GM18907 (cell line): Measurements from ENCODE around the gene TOGARAM1.
A peak's percentile ranks its signal among the peaks of the same experiment; 100 is the strongest.
"Not testable (repeated sequence)": the region's sequence is repeated elsewhere in the genome, so short reads cannot be mapped to it uniquely, and the experiment has no call there.

Experiments
- ATAC-seq: cut with Tn5 transposase; IDR thresholded peaks from one replicate; pipeline ENCODE4 v1.9.1; 2021; ENCODE audit warnings: mild to moderate bottlenecking, moderate library complexity; ENCODE audit not compliant: unreplicated experiment

TOGARAM1 gene

DNA sequence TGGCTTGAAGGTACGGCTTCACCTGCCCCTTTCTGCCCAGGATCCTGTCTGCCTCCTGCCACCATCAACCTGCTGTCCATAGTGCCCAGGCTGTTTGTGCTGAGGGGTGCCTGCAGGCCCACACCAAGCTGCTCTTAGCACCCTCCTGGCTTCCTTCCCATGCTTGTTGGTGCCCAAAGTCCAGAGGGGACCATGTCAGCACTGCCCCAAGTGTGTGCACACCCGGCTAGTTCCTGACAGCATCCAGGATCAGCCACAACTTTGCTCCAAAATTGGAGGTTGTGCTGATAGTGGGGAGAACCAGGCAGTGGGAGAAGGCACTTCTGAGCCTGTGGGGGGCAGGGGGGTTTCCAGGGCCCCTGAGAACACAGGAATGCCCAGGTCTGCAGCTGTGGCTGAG, 77.4 kb downstream of the TOGARAM1 start:
- no peak for ATAC-seq

DNA sequence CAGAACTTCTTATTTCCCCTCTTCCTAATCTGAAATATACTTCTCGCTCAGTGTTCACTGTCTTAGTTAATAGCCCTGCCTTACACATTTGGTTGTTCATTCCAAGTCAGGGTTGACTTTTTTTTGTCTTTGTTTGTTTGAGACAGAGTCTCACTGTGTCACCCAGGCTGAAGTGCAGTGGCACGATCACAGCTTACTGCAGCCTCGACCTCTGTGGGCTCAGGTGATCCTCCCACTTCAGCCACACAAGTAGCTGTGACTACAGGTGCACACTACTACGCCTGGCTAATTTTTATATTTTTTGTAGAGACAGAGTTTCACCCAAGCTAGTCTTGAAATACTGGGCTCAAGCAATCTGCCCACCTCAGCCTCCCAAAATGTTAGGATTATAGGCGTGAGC, 79.7 kb downstream of the TOGARAM1 start:
- no peak for ATAC-seq

DNA sequence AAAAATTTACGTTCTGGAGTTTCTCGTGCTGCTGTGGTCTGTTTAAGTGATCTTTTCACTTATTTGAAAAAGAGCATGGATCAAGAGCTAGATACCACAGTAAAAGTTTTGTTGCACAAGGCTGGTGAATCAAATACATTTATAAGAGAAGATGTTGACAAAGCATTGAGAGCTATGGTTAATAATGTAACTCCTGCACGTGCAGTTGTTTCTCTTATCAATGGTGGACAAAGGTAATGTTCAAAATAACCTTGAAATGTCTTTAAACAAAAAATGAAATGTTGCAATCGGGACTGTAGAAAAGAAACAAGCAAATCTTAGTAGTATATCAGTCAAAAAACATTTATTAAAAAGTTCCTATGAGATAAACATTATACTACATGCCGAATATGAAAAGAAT, 82.6 kb downstream of the TOGARAM1 start:
- ATAC-seq, result no peak

DNA sequence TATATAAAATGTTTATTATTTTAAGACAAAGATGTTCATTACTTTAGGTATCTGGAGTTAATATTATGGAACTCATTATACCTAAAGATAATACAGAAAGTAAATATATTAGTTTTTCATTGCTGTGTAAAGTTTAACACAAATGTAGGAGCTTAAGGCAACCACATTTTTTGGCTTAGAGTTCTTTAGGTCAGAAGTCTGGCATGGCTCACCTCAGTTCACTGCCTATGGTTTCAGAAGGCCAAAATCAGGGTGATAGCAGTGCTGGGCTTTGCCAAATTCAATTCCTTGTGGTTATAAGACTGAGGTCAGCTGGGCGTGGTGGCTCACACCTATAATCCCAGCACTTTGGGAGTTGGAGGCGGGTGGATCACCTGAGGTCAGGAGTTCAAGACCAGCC, 86.4 kb downstream of the TOGARAM1 start:
- ATAC-seq, result no peak

DNA sequence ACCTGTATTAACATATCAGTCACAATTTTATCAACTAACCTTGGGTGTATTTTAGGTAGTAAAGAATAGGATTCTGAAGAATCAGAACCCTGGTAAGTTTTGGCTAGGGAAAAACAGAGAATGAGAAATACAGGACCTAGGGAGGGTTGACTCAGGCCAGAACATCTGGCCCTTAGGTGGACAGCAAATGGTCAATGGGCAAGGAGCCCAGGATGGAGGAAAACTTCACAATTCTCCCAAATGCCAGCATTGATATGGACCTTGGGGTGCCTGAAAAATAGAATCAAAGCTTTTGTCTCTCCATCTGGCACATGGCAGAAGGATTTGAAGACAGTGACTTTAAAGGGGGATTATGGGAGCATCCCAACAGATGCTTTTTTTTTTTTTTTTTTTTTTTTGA, 89.2 kb downstream of the TOGARAM1 start:
- ATAC-seq, result no peak

DNA sequence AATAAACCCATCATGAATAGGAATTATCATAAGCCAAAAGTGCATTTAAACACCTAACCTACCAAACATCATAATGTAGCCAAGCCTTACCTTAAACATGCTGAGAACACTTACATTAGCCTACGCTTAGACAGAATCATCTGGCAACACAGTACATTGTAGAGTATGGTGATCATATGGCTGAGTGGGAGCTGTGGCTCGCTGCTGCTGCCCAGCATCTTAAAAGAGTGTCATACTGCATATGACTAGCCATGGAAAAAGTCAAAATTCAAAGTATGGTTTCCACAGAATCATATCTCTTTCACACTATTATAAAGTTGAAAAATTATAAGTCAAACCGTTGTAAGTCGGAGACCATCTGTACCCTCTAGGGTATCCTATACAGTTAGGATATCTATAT, 89.9 kb downstream of the TOGARAM1 start:
- ATAC-seq, result no peak

DNA sequence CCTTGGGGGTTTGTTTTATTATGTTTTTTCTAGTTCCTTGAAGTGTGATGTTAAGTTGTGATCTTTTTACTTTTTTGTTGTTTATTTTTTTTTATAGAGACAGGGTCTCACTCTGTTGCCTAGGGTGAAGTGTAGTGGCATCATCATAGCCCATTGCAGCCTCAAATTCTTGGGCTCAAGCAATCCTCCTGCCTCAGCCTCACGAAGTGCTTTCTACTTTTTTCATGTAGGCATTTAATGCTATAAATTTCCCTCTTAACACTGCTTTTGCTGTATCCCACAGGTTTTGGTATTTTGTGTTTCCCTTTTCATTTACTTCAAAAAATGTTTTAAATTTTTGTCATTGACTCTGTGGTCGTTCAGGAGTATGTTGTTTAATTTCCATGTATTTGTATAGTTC, 95.4 kb downstream of the TOGARAM1 start:
- ATAC-seq, result no peak

DNA sequence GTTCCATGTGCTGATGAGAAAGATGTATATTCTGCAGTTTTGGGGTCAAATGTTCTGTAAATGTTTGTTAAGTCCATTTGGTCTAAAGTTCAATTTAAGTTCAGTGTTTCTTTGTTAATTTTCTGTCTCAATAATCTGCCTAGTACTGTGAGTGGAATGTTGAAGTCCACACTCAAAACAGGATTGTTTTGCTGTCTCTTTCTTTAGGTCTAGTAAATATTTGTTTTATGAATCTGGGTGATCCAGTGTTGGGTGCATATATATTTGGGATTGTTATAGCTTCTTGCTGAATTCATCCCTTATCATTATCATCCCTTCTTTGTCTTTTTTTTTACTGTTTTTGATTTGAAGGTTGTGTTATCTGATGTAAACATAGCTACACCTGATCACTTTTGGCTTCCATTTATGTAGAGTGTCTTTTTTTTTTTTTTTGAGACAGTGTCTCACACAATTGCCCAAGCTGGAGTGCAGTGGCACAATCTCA, 95.9 kb downstream of the TOGARAM1 start:
- ATAC-seq, result no peak

DNA sequence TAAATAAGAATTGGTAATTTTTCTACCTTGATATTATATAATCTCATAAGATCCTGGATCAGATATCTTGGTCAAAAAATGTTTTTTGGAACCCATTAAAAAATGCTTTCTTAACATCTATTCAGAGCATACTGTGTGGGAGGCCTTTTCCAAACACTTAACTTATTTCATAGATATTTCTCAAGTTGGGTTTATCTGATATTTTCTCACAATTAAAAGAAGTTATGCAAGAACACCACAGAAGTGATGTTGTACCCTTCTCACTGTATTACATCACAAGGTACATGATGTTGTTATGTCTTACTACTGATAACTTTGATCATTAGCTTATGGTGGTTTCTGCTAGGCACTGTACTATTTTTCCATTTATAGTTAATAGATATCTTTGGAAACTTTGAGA, 98.6 kb downstream of the TOGARAM1 start:
- ATAC-seq, result no peak

DNA sequence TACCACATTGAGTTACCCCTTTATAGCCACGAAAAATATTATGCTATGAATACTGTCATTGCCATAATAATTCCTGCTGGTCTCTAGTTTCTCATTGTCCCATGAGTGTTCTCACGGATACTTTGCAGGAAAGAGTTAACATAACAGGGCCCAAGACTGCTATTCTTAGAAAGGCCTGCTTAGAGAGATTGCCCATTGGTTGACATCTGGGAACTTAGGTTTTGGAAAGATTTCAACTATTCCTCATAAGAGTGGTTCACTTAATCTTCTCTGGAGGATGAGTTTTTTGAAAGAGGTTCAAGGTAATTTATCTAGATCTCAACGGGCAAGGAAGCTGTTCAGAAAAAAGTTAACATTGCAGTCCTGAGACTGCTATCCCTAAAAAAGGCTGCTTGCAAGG, 103.5 kb downstream of the TOGARAM1 start:
- ATAC-seq, result no peak

DNA sequence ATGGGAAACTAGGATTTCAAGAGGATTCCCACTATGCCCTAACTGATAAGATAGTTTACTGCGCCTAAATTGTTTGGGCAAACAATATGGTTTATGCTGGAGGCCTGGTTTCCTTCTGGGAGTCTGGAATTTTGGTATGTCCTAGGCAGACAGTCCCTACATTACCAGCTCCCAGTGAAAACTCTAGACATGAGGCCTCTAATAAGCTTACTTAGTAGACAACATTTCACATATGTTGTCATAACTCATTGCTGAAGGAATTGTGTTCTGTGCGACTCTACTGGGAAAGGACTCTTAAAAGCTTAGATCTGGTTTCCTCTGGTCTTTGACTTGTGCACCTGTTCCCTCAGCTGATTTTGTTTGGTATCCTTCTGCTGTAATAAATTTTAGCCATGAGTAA, 104.0 kb downstream of the TOGARAM1 start:
- no peak for ATAC-seq

DNA sequence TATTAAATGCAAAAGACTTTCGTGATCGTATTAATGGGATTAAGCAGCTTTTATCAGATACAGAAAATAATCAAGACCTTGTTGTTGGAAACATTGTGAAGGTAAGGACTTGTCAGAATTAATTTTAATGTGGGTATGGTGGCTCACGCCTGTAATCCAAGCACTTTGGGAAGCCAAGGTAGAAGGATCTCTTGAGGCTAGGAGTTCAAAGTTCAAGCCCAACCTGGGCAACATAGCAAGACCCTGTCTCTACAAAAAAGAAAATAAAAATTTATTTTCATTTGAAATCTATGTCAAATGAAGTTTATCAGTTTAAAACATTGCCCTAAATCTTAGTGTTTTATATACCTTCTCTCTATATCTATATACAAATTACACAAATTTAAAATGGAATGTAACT, 104.7 kb downstream of the TOGARAM1 start:
- ATAC-seq, result no peak

DNA sequence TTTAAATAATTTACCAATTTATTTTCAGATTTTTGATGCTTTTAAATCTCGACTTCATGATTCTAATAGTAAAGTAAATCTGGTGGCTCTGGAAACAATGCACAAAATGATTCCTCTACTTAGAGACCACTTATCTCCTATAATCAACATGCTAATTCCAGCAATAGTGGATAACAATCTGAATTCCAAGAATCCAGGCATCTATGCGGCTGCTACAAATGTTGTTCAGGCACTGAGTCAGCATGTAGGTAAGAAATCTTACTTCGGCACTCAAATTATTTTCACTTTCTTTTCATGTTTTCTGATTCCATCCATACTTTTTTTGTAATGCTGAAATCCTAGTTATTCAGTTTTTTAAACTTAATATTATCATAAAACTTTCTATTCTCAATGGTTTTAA, 106.4 kb downstream of the TOGARAM1 start:
- ATAC-seq, result no peak

DNA sequence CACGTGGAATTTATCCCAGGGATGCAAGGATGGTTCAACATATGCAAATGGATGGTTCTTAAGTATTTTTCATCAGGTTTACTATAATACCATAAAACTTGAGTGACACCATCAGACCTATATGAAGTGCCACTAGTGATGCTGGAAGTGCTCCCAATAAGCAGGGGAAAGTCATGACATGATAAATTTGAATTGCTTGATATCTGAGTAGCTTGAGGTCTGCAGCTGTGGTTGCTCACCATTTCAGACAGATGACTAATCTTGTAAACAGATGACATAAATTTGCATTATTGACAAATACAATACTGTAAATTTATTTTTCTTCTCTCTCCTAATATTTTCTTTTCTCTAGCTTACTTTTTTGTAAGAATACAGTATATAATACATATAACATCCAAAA, 108.2 kb downstream of the TOGARAM1 start:
- no peak for ATAC-seq

DNA sequence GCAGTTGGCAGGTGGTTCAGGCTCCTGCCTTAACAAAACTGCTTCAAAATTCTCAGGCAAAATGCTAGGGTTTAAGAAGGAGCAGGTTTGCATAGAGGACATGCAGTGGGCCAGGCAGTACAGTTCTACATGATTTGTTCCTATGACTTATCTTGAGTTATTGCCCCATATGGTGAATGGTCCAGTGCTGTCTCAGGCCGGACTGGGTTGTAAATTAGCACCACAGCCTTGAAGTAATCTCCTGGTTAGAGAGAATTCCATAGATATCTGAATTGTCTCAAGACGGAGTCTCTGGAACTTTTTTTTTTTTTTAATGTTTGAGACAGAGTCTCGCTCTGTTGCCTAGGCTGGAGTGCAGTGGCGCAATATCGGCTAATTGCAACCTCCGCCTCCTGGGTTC, 110.1 kb downstream of the TOGARAM1 start:
- no peak for ATAC-seq

DNA sequence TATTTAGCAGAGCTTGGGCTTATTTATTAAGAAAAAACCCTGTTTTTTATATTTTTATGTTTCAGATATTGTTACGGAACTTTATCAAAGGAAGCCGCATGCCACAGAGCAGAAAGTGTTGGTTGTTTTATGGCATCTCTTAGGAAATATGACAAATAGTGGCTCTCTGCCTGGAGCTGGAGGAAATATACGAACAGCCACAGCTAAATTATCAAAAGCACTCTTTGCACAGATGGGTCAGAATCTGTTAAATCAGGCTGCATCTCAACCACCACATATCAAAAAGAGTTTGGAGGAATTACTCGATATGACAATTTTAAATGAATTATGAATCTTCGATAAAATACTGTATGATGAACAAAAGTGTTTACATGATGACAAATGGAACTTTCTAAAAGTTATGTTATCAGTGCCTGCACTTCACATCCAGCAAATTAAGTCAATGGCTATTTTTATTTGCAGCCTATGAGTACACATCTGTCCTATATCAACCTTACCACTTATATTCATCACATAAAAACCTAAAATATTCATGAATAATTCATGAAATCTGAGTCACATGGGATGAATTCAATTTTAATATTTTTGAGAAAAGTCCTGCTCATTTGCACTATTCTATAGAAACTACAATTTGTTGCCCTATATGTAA, 111.4 kb downstream of the TOGARAM1 start:
- no peak for ATAC-seq

DNA sequence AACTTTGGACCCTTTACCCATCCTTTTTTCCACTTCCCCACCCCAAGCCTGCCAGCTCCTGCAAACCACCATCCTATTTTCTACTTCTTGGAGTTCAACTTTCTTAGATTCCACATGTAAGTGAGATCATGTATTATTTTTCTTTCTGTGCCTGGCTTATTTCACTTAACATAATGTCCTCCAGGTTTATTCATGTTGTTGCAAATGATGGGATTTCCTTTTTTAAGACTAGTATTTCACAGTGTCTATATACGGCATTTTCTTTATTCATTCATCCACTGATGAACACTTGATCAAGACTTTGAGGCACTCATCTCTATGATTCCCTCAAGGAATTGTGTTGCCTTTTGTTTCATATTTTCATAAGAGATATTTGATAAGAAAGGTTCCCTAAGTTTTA, 116.3 kb downstream of the TOGARAM1 start:
- ATAC-seq, result no peak

DNA sequence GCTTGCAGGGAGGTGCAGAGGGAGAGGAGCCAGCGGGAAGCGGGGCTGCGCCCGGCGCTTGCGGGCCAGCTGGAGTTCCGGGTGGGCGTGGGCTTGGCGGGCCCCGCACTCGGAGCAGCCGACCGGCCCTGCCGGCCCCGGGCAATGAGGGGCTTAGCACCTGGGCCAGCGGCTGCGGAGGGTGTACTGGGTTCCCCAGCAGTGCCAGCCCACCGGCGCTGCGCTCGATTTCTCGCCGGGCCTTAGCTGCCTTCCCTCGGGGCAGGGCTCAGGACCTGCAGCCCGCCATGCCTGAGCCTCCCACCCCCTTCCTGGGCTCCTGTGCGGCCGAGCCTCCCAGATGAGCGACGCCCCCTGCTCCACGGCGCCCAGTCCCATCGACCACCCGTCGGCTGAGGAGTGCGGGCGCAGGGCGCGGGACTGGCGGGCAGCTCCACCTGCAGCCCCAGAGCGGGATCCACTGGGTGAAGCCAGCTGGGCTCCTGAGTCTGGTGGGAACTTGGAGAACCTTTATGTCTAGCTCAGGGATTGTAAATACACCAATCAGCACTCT, 118.5 kb downstream of the TOGARAM1 start:
- ATAC-seq, result not testable (repeated sequence)

DNA sequence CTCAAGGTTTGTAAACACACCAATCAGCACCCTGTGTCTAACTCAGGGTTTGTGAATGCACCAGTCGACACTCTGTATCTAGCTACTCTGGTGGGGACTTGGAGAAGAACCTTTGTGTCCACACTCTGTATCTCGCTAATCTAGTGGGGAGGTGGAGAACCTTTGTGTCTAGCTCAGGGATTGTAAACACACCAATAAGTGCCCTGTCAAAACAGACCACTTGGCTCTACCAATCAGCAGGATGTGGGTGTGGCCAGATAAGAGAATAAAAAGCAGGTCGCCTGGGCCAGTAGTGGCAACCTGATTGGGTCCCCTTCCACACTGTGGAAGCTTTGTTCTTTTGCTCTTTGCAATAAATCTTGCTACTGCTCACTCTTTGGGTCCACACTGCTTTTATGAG, 119.1 kb downstream of the TOGARAM1 start:
- not testable (repeated sequence) for ATAC-seq

DNA sequence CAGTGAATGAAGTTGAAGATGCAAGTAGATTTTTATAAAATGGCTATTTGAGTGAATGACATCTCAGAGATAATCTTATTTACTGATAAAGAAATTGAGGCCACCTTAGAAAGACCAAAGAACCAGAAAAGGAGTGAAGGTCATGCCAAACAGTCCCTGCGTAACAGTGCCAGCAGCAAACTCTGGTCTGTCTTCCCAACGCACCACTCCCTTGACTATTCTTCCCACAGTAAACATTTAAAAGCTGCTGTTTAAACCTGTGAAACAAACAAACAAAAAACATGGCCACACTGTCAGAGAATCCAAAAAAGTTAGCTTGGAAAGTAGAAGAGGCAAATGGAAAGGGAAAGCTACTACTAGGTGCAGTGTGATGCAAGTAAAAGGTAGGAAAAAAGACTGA, 120.4 kb downstream of the TOGARAM1 start:
- no peak for ATAC-seq

DNA sequence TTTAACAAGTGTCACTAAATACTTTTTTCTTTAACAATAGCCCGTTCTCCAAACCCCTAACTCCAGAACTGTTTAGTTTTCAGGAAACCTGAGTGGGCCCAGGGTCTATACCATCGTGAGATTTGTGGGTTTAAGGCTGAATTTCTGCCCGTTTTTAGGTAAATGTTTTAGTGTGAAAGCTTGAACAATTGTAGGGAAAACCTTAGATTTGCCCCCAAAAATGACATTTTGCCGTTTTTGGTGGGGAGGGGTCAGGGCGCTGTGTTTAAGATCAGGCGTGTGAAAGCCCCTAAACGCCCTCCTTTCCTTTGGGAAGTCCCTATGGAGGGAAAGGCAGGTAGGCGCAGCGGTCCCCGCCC, 121.6 kb downstream of the TOGARAM1 start:
- ATAC-seq, result no peak

DNA sequence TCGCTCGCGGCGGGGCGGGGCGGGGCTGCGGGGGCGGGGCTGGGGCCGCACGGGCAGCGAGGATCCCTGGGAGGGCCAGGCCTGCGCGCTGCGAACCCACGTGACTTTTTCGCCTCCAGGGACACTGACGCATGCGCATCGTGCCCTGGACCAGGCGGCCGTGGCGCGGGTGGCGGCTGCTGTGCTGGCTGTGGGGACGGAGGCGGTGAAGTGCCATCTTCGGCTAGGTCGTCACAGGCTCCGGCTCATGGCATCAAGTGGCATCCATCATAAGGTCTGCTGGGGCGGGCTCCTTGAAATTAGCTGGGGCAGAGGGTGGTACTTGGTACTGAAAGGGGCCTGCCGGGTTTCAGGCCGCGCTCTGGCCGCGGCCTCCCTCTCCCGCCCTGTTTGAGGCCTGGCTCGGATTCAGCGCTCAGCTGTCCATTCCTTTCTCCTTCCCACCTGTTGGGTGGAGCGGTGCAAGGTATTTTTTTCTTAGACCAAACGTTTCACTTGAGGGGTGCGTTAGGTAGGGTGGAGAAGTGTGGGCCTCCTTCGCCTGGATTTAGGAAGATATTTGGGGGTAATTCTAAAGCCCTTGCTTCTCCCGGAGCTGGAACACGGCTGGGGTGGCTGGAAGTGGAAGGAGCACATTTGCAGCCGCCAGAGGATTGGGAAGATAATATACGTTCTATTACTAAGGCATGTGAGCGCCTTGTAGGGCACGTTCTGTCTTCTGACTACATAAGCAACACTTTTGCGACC, 122.2 kb downstream of the TOGARAM1 start, which contains the start of gene PRPF39:
Gene PRPF39, plus strand, starts transcription at position 141 of the 747 bp plus-strand sequence. CDS start 11,124 bp downstream, outside the sequence.
- ATAC-seq, result peak; percentile 96
